Epithelial cell of umbilical artery (primary cell): ENCODE results near the gene PPEF2. TPM values are rescaled to one million over a fixed set of nuclear protein-coding genes. Genes with fewer than 3 reads are reported as not detected.

Source experiments
- total RNA-seq: library from RNA; depleted of rRNA; stranded (reverse); fragments of >200 nt; gene quantifications from 2 replicates; pipeline ENCODE4 v1.2.3, GENCODE V29; 2014

The PPEF2 gene, protein sequence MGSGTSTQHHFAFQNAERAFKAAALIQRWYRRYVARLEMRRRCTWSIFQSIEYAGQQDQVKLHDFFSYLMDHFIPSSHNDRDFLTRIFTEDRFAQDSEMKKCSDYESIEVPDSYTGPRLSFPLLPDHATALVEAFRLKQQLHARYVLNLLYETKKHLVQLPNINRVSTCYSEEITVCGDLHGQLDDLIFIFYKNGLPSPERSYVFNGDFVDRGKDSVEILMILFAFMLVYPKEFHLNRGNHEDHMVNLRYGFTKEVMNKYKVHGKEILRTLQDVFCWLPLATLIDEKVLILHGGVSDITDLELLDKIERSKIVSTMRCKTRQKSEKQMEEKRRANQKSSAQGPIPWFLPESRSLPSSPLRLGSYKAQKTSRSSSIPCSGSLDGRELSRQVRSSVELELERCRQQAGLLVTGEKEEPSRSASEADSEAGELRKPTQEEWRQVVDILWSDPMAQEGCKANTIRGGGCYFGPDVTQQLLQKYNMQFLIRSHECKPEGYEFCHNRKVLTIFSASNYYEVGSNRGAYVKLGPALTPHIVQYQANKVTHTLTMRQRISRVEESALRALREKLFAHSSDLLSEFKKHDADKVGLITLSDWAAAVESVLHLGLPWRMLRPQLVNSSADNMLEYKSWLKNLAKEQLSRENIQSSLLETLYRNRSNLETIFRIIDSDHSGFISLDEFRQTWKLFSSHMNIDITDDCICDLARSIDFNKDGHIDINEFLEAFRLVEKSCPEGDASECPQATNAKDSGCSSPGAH
- not detected in 2 replicates for total RNA-seq

DNA sequence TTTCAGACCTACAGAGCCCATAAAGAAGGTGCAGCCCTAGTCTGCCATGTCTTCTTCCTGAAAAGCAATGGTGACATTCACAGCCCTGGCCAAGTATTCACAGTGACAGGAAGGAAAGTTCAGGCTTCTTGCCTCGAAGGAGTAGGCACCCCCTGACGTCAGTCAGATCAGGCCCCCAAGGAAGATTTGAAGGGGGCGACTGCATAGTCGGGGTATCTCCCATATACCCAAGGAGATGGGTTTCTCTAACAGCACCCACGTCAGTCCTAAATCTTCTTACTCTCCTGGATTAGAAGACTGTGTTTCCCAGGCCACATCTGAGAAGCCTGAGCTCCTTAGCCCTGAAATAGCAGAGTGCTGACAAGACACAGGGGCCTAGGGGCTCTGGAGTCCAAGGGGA lies at the start of gene PPEF2:
PPEF2 (minus strand) TSS at position 101 of the 400 bp plus-strand sequence. CDS start 6,127 bp downstream, outside the sequence.

DNA sequence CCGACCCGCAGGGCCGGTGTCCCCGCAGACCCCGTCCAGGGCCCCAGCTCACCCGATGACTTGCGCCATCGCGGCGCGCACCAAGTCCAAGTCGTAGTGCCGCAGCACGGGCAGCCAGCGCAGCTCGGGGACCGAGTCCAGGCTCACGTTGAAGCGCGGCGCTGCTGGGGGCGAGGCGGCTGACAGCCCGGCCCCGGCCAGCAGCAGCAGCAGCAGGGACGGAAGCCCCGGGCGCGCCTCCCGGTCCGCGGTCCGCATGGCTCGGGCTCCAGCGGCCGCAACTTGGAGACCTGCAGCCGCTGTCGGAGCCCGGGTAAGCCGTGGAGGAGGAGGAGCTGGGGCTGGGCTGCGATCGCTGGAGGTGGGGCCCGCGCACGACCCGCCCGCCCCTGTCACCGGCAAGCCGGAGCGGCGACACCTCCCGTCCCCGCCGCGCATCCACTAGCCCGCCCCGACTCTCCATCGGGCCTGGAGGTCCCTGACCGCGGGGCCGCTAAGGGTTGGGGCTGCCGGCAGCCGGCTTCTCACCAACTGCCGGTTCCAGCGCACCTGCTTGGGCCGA lies 38.5 kb upstream of the PPEF2 start, which contains the start of gene NAAA:
NAAA (minus strand) TSS at position 322 of the 562 bp plus-strand sequence; CDS start at position 258, 64 bp downstream.

Other genes with a start within 250 kb of the PPEF2 start
- gene G3BP2, start 229.0 kb downstream of the PPEF2 start, total RNA-seq, result 266 and 330 TPM in 2 replicates
- gene USO1, start 177.9 kb downstream of the PPEF2 start, total RNA-seq, result 86.7 and 95.0 TPM in 2 replicates
- 23.7 and 45.6 TPM in 2 replicates for gene NAAA, start 38.6 kb upstream of the PPEF2 start, total RNA-seq
- 26.4 and 27.0 TPM in 2 replicates for gene SDAD1, start 88.5 kb upstream of the PPEF2 start, total RNA-seq
- not detected in 2 replicates for gene CXCL9, start 105.1 kb upstream of the PPEF2 start, total RNA-seq
- gene CXCL10, start 121.0 kb upstream of the PPEF2 start, total RNA-seq, result 0.65 and 12.2 TPM in 2 replicates
- gene CXCL11, start 133.6 kb upstream of the PPEF2 start, total RNA-seq, result 1.9 and 12.0 TPM in 2 replicates
- not detected in 2 replicates for gene ART3, start 172.3 kb upstream of the PPEF2 start, total RNA-seq
- gene NUP54, start 245.9 kb upstream of the PPEF2 start, total RNA-seq, result 64.1 and 72.1 TPM in 2 replicates